GM19463 (cell line): ENCODE data around the gene HSD17B11.
"Not testable (repeated sequence)": the region's sequence is repeated elsewhere in the genome, so short reads cannot be mapped to it uniquely, and the experiment has no call there.

ENCODE experiments used
- ATAC-seq: cut with Tn5 transposase; IDR thresholded peaks from one replicate; pipeline ENCODE4 v1.9.1; 2021; ENCODE audit warnings: mild to moderate bottlenecking, moderate library complexity; ENCODE audit not compliant: unreplicated experiment

HSD17B11 gene

DNA sequence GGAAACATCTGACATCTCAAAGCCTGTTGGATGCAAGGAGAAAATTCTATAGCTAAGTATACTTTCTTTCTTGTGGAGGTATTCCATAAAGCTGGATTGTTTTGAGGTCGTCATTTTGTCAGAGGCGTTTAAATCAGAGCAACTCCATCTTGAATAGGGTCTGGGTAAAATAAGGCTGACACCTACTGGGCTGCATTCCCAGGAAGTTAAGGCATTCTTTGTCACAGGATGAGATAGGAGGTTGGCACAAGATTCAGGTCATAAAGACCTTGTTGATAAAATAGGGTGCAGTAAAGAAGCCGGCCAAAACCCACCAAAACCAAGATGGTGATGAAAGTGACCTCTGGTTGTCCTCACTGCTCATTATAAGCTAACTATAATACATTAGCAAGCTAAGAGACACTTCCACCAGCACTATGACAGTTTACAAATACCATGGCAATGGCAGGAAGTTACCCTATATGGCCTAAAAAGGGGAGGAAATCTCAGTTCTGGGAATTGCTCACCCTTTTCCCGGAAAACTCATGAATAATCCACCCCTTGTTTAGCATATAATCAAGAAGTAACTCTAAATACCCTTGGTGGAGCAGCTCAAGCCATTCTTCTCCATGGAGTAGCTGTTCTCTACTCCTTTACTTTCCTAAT, 80.2 kb downstream of the HSD17B11 start:
- no peak for ATAC-seq

DNA sequence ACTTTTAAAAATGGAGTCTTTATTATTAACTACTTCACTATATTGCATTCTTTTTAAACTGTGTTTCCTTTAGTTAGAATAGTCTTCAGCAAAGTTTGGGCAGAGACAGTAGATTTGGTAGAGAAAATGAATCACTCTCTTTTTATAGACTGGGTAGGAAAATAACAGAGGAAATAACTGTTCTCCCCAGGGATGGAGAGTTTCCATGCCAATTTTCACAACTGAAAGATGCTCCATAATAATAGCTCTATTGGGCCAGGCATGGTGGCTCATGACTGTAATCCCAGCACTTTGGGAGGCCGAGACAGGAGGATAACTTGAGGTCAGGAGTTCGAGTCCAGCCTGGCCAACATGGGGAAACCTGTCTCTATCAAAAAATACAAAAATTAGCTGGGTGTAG, 81.4 kb downstream of the HSD17B11 start:
- ATAC-seq = no peak

DNA sequence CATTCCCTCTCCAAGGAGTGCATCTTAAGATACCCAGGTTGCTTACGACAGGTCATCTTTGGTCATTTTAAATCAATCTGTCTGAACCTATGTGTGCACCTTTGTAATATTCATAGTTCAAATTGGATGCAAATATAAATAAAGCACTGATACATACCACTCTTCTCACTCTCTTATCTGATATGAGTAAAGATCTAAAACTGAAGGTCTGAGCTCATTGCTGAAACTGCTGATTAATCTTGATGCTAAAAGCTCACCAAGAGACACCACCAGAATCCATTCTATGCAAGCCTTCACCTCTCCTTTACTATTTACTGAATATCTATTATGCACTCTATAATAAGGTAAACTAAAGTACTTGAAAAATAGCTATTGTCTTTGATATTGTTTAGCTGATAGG, 84.9 kb downstream of the HSD17B11 start:
- no peak for ATAC-seq

DNA sequence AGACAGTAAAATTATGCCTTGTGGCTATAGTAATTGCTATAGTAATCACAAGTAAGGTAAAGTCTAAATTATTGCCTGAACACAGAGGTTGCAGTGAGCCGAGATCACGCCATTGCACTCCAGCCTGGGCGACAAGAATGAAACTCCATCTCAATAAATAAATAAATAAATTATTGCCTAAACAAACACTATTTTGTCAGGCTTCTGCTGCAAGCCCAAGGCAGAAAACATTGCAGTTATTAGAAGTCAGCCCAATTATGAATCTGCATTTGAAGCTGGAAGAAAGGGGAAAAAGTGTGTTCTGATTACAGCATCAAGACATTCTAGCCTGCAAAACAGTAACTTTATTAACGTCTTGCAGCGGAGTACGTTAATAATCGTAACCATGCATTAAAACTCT, 85.4 kb downstream of the HSD17B11 start:
- ATAC-seq = no peak

DNA sequence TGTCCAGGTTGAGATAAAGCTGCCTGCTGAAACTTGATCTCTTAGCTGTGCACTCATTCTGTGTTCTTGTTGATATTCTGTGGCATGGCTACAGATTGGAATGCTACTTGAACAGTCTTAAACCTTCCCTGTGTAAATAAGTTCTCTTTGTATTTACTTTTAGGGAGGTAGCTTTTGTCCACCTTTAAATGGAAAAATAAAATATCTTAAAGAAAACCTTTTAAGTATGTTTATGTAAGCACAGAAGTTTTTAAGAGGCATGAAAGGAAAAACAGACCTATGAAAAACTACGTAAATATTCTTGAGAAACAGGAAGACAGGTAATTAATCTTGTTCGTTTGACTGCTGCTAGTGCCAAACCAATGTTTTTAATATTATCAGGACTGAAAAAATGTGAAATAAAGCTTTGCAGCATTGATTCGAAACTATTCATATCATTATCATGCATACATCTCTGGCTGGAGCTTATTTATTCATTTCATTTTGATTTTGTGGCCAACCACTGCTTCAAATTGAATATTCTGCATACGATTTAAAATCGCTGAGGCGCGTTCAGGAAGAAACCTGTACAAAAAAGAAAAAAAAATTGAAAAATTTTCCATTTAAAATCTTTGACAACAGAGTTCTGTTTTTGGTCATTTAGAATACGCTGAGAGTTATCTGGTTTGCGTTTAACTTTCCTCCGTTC, 86.1 kb downstream of the HSD17B11 start:
- ATAC-seq = no peak

DNA sequence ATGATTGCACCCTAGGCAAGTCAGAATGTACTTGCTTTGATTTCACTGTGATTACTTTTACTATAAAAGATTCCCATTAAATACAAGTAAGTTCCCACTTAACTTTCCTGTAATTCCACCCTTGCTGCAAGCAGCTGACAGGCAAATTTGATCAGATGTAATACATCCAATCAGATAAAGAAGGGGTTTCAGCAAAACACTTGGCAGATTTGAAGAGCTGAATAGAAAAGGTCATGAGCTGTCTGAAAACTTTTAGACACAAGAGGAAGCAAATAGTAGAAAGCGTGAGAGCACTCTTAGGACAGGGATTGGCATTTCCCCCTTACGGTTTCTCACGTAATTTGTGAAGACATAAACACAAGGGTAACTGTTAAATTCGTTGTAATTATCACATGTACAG, 91.1 kb downstream of the HSD17B11 start:
- no peak for ATAC-seq

DNA sequence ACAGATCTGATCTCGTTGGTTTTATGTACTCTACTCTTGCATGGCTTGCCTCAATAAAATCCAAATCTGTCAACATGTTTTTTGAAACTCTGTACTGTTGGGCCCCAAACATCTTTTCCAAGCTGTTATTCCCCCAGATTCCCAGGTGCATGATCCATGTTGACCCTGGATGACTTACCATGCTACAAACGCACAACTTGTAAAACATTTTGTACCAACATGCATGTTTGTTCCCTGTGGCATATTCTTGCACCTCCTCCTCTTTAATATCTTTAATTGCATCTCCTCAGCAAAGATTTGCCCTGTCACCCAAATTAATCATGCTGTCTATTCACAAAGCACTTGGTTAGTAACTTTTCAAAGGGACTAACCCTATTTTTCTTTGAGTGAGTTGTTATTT, 92.6 kb downstream of the HSD17B11 start:
- ATAC-seq = no peak

DNA sequence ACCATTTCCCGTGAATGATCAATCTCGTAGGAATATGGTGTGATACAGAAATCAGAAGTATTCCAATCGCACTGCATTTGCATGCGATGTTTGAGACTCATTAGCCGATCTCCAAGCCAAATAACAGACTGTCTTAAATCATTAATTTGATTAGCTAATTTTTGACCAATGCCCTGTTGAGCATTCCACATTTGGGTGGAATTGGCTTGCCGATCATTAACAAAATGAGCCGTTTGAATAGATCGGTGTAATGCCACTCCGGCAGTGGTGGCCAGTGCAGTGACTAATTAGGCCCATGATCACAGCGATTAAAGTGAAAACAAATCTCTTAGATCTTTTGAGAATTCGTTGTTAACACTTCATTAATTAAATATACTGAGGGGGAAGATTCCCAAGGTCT, 96.1 kb downstream of the HSD17B11 start:
- not testable (repeated sequence) for ATAC-seq

DNA sequence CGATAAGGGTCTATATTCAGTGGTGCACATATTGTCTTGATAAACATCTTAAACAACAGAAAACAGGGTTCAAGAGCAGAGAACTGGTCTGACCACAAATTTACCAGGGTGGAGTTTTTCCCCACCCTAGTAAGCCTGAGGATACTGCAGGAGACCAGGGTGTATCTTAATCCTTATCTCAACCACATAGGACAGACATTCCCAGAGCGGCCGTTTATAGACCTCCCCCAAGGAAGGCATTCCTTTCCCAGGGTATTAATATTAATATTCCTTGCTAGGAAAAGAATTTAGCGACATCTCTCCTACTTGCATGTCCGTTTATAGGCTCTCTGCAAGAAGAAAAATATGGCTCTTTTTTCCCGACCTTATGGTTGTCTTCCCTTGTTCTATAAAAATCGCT, 97.1 kb downstream of the HSD17B11 start:
- ATAC-seq = not testable (repeated sequence)

DNA sequence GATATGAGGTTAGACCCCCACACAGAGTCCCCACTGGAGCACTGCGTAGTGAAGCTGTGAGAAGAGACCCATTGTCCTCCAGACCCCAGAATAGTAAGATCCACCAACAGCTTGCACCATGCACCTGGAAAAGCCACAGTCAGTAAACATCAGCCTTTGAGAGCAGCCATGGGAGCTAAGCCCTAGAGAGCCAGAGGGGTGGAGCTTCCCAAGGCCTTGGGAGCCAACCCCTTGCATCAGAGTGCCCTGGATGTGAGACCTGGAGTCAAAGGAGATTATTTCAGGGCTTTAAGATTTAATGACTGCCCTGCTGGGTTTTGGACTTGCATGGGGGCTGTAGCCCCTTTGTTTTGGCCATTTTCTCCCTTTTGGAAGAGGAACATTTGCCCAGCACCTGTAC, 104.0 kb downstream of the HSD17B11 start:
- no peak for ATAC-seq
